ENCODE measurements around the gene GBX1.

GBX1 gene

GRCh38 chr7:151103973-151104372, 63.5 kb downstream of the GBX1 start:
- no peak for DNase-seq (ENCODE audit: insufficient read length, low spot score)
- TF ChIP-seq POLR2AphosphoS5 (IDR thresholded peaks at IDR 0.05; ENCODE audit: low read depth, low read length): no peak
- no peak for TF ChIP-seq POU2F2 (IDR thresholded peaks at IDR 0.05; ENCODE audit: low read depth, low read length)
- TF ChIP-seq PAX5 (IDR thresholded peaks at IDR 0.05; ENCODE audit: insufficient read depth, low read length, severe bottlenecking): no peak
- TF ChIP-seq SPI1 (IDR thresholded peaks at IDR 0.05; ENCODE audit: low read depth, low read length): no peak
- no peak for TF ChIP-seq POLR2A (IDR thresholded peaks at IDR 0.05; ENCODE audit: low read depth, low read length)
- no peak for TF ChIP-seq TAF1 (IDR thresholded peaks at IDR 0.05; ENCODE audit: low read depth, low read length)
- no peak for FAIRE-seq

GRCh38 chr7:151102991-151103390, 64.5 kb downstream of the GBX1 start:
- no peak for DNase-seq (ENCODE audit: insufficient read length, low spot score)
- no peak for TF ChIP-seq POLR2AphosphoS5 (IDR thresholded peaks at IDR 0.05; ENCODE audit: low read depth, low read length)
- TF ChIP-seq POU2F2 (IDR thresholded peaks at IDR 0.05; ENCODE audit: low read depth, low read length): no peak
- TF ChIP-seq PAX5 (IDR thresholded peaks at IDR 0.05; ENCODE audit: insufficient read depth, low read length, severe bottlenecking): no peak
- no peak for TF ChIP-seq TAF1 (IDR thresholded peaks at IDR 0.05; ENCODE audit: low read depth, low read length)
- TF ChIP-seq POLR2A (IDR thresholded peaks at IDR 0.05; ENCODE audit: low read depth, low read length): no peak
- no peak for TF ChIP-seq SPI1 (IDR thresholded peaks at IDR 0.05; ENCODE audit: low read depth, low read length)
- no peak for FAIRE-seq

GRCh38 chr7:151101621-151102396, 65.7 kb downstream of the GBX1 start:
- DNase-seq (ENCODE audit: insufficient read length, low spot score): no peak

GRCh38 chr7:151100921-151101320, 66.6 kb downstream of the GBX1 start:
- DNase-seq (ENCODE audit: insufficient read length, low spot score): no peak
- FAIRE-seq: no peak
- TF ChIP-seq POLR2A (IDR thresholded peaks at IDR 0.05; ENCODE audit: low read depth, low read length) (no peak), TAF1 (IDR thresholded peaks at IDR 0.05; ENCODE audit: low read depth, low read length) (no peak), POLR2AphosphoS5 (IDR thresholded peaks at IDR 0.05; ENCODE audit: low read depth, low read length) (no peak), POU2F2 (IDR thresholded peaks at IDR 0.05; ENCODE audit: low read depth, low read length) (no peak), SPI1 (IDR thresholded peaks at IDR 0.05; ENCODE audit: low read depth, low read length) (no peak), PAX5 (IDR thresholded peaks at IDR 0.05; ENCODE audit: insufficient read depth, low read length, severe bottlenecking) (no peak)

More at GRCh38 chr7:151101621-151102396, 65.7 kb downstream of the GBX1 start:
- TF ChIP-seq POLR2AphosphoS5 (IDR thresholded peaks at IDR 0.05; ENCODE audit: low read depth, low read length): no peak
- no peak for TF ChIP-seq SPI1 (IDR thresholded peaks at IDR 0.05; ENCODE audit: low read depth, low read length)
- no peak for TF ChIP-seq PAX5 (IDR thresholded peaks at IDR 0.05; ENCODE audit: insufficient read depth, low read length, severe bottlenecking)
- TF ChIP-seq POLR2A (IDR thresholded peaks at IDR 0.05; ENCODE audit: low read depth, low read length): no peak
- TF ChIP-seq POU2F2 (IDR thresholded peaks at IDR 0.05; ENCODE audit: low read depth, low read length): no peak
- TF ChIP-seq TAF1 (IDR thresholded peaks at IDR 0.05; ENCODE audit: low read depth, low read length): no peak
- FAIRE-seq: no peak

- no peak for FAIRE-seq
- TF ChIP-seq TAF1 (IDR thresholded peaks at IDR 0.05; ENCODE audit: low read depth, low read length) (no peak), POLR2AphosphoS5 (IDR thresholded peaks at IDR 0.05; ENCODE audit: low read depth, low read length) (no peak), POU2F2 (IDR thresholded peaks at IDR 0.05; ENCODE audit: low read depth, low read length) (no peak), PAX5 (IDR thresholded peaks at IDR 0.05; ENCODE audit: insufficient read depth, low read length, severe bottlenecking) (no peak), POLR2A (IDR thresholded peaks at IDR 0.05; ENCODE audit: low read depth, low read length) (no peak)
- no peak for DNase-seq (ENCODE audit: insufficient read length, low spot score)
Observed at GRCh38 chr7:151099486-151100211, 67.8 kb downstream of the GBX1 start.

Measured in GM12891 (cell line).